ENCODE measurements around the gene NINJ2. TPM values are rescaled to one million over a fixed set of nuclear protein-coding genes. Genes with fewer than 3 reads are reported as not detected.
A peak's percentile ranks its signal among the peaks of the same experiment; 100 is the strongest.

The NINJ2 gene
- total RNA-seq, 1 donor from 2014 or later = 6.8 TPM

GRCh38 chr12:666066-666465, 2.8 kb upstream of the NINJ2 start:
- Mint-ChIP-seq H3K27ac (peak overlapping the region; percentile 30), H3K36me3 (ENCODE audit: low read depth) (peaks cover 4% of the 10 kb centered on the region)
- intact Hi-C loops (cut with micrococcal nuclease) = loop anchor here (1.0 to 5.0 kb wide), 4 partner anchors 8 to 926 kb away; partner anchors contain the start of genes FBXL14 and RAD52

GRCh38 chr12:664779-665092, 1.5 kb upstream of the NINJ2 start:
- Mint-ChIP-seq H3K4me3 (no peak overlapping the region), H3K4me1 (ENCODE audit: low read depth) (peaks cover 74% of the 10 kb centered on the region), H3K9me3 (peaks cover 8% of the 10 kb centered on the region), H3K27me3 (ENCODE audit: insufficient read depth) (no peaks in the 10 kb centered on the region), H3K36me3 (ENCODE audit: low read depth) (peaks cover 4% of the 10 kb centered on the region), H3K27ac (peak overlapping the region; percentile 25)
- intact Hi-C loops (cut with micrococcal nuclease) = loop anchor here (5.0 kb wide), 2 partner anchors 283 to 928 kb away; partner anchors contain the start of genes FBXL14 and RAD52
- no peak for DNase-seq (ENCODE audit: low spot score)

More at GRCh38 chr12:666066-666465, 2.8 kb upstream of the NINJ2 start:
- Mint-ChIP-seq H3K4me3 (no peak overlapping the region), H3K27me3 (ENCODE audit: insufficient read depth) (no peaks in the 10 kb centered on the region), H3K9me3 (peaks cover 8% of the 10 kb centered on the region), H3K4me1 (ENCODE audit: low read depth) (peaks cover 84% of the 10 kb centered on the region)
- DNase-seq (ENCODE audit: low spot score) = no peak

GRCh38 chr12:664075-664778, 982 bp upstream of the NINJ2 start:
- Mint-ChIP-seq H3K27ac (no peak overlapping the region), H3K9me3 (peaks cover 5% of the 10 kb centered on the region), H3K4me1 (ENCODE audit: low read depth) (peaks cover 69% of the 10 kb centered on the region), H3K4me3 (no peak overlapping the region), H3K36me3 (ENCODE audit: low read depth) (peaks cover 4% of the 10 kb centered on the region), H3K27me3 (ENCODE audit: insufficient read depth) (no peaks in the 10 kb centered on the region)
- intact Hi-C loops (cut with micrococcal nuclease) = no loop called here
- no peak for DNase-seq (ENCODE audit: low spot score)

- DNase-seq (ENCODE audit: low spot score) = no peak
- intact Hi-C loops (cut with micrococcal nuclease) = loop anchor here (1.0 kb wide), 1 partner anchor 23 kb away; no protein-coding TSS in a partner anchor
- Mint-ChIP-seq H3K36me3 (ENCODE audit: low read depth) (peaks cover 1% of the 10 kb centered on the region), H3K9me3 (no peaks in the 10 kb centered on the region), H3K4me1 (ENCODE audit: low read depth) (peaks cover 56% of the 10 kb centered on the region), H3K4me3 (peak overlapping the region; percentile 69), H3K27ac (peak overlapping the region; percentile 78), H3K27me3 (ENCODE audit: insufficient read depth) (no peaks in the 10 kb centered on the region)
Observed at GRCh38 chr12:662566-663292, 516 bp downstream of the NINJ2 start.

GRCh38 chr12:661720-662486, 1.3 kb downstream of the NINJ2 start:
- intact Hi-C loops (cut with micrococcal nuclease) = no loop called here
- peak overlapping the region; percentile 28 for H3K4me3 Mint-ChIP-seq
- peaks cover 1% of the 10 kb centered on the region for H3K36me3 Mint-ChIP-seq (ENCODE audit: low read depth)
- DNase-seq (ENCODE audit: low spot score) = no peak
- no peaks in the 10 kb centered on the region for H3K27me3 Mint-ChIP-seq (ENCODE audit: insufficient read depth)
- H3K9me3 Mint-ChIP-seq = no peaks in the 10 kb centered on the region
- H3K27ac Mint-ChIP-seq = peak overlapping the region; percentile 24
- H3K4me1 Mint-ChIP-seq (ENCODE audit: low read depth) = peaks cover 48% of the 10 kb centered on the region

GRCh38 chr12:659090-659683, 4.1 kb downstream of the NINJ2 start:
- Mint-ChIP-seq H3K9me3 (no peaks in the 10 kb centered on the region), H3K27me3 (ENCODE audit: insufficient read depth) (peaks cover 3% of the 10 kb centered on the region), H3K4me3 (no peak overlapping the region), H3K36me3 (ENCODE audit: low read depth) (no peaks in the 10 kb centered on the region), H3K27ac (no peak overlapping the region), H3K4me1 (ENCODE audit: low read depth) (peaks cover 28% of the 10 kb centered on the region)
- DNase-seq (ENCODE audit: low spot score) = no peak
- intact Hi-C loops (cut with micrococcal nuclease) = no loop called here

- intact Hi-C loops (cut with micrococcal nuclease) = no loop called here
- peaks cover 4% of the 10 kb centered on the region for H3K27me3 Mint-ChIP-seq (ENCODE audit: insufficient read depth)
- no peak for DNase-seq (ENCODE audit: low spot score)
- no peak overlapping the region for H3K4me3 Mint-ChIP-seq
- peaks cover 5% of the 10 kb centered on the region for H3K4me1 Mint-ChIP-seq (ENCODE audit: low read depth)
- no peaks in the 10 kb centered on the region for H3K9me3 Mint-ChIP-seq
- H3K36me3 Mint-ChIP-seq (ENCODE audit: low read depth) = peaks cover 5% of the 10 kb centered on the region
- H3K27ac Mint-ChIP-seq = no peak overlapping the region
Observed at GRCh38 chr12:650983-651382, 12.3 kb downstream of the NINJ2 start.

- Mint-ChIP-seq H3K9me3 (no peaks in the 10 kb centered on the region), H3K27ac (no peak overlapping the region), H3K27me3 (ENCODE audit: insufficient read depth) (peaks cover 1% of the 10 kb centered on the region), H3K4me1 (ENCODE audit: low read depth) (peaks cover 32% of the 10 kb centered on the region), H3K4me3 (no peak overlapping the region), H3K36me3 (ENCODE audit: low read depth) (peaks cover 9% of the 10 kb centered on the region)
- no peak for DNase-seq (ENCODE audit: low spot score)
- intact Hi-C loops (cut with micrococcal nuclease) = no loop called here
Observed at GRCh38 chr12:647385-648085, 15.7 kb downstream of the NINJ2 start.

GRCh38 chr12:646442-647384, 16.5 kb downstream of the NINJ2 start:
- no peak overlapping the region for H3K4me3 Mint-ChIP-seq
- H3K27me3 Mint-ChIP-seq (ENCODE audit: insufficient read depth) = no peaks in the 10 kb centered on the region
- H3K9me3 Mint-ChIP-seq = no peaks in the 10 kb centered on the region
- H3K4me1 Mint-ChIP-seq (ENCODE audit: low read depth) = peaks cover 32% of the 10 kb centered on the region
- DNase-seq (ENCODE audit: low spot score) = no peak
- intact Hi-C loops (cut with micrococcal nuclease) = no loop called here
- no peak overlapping the region for H3K27ac Mint-ChIP-seq
- peaks cover 9% of the 10 kb centered on the region for H3K36me3 Mint-ChIP-seq (ENCODE audit: low read depth)

GRCh38 chr12:645563-646071, 17.6 kb downstream of the NINJ2 start:
- Mint-ChIP-seq H3K27ac (no peak overlapping the region), H3K36me3 (ENCODE audit: low read depth) (peaks cover 6% of the 10 kb centered on the region), H3K9me3 (no peaks in the 10 kb centered on the region), H3K4me3 (no peak overlapping the region), H3K4me1 (ENCODE audit: low read depth) (peaks cover 41% of the 10 kb centered on the region), H3K27me3 (ENCODE audit: insufficient read depth) (no peaks in the 10 kb centered on the region)
- DNase-seq (ENCODE audit: low spot score) = no peak
- intact Hi-C loops (cut with micrococcal nuclease) = no loop called here

- DNase-seq (ENCODE audit: low spot score) = no peak
- Mint-ChIP-seq H3K4me1 (ENCODE audit: low read depth) (peaks cover 47% of the 10 kb centered on the region), H3K4me3 (no peak overlapping the region), H3K36me3 (ENCODE audit: low read depth) (peaks cover 7% of the 10 kb centered on the region), H3K27me3 (ENCODE audit: insufficient read depth) (no peaks in the 10 kb centered on the region), H3K9me3 (no peaks in the 10 kb centered on the region), H3K27ac (no peak overlapping the region)
- intact Hi-C loops (cut with micrococcal nuclease) = loop anchor here (5.0 kb wide), 1 partner anchor 302 kb away; the partner anchor contains the start of gene RAD52
Observed at GRCh38 chr12:644818-645552, 18.3 kb downstream of the NINJ2 start.
